ENCODE results near the gene HELT. TPM values are rescaled to one million over a fixed set of nuclear protein-coding genes. Genes with fewer than 3 reads are reported as not detected.

The HELT gene
- total RNA-seq, 1 experiment from 2014 or later = 0.28 TPM

- H3K4me3 Mint-ChIP-seq = peak overlapping the region; percentile 77
- no peak overlapping the region for H3K27ac Mint-ChIP-seq
- peak; percentile 77 for ATAC-seq
- peaks cover 18% of the 10 kb centered on the region for H3K4me1 Mint-ChIP-seq
- no peak for TF ChIP-seq ZNF423 (CRISPR knock-in tag; IDR thresholded peaks at IDR 0.05)
- no peak for TF ChIP-seq SOX15 (CRISPR knock-in tag; IDR thresholded peaks at IDR 0.05)
- no peak for TF ChIP-seq ZNF671 (CRISPR knock-in tag; IDR thresholded peaks at IDR 0.05)
- no peak for TF ChIP-seq OVOL2 (CRISPR knock-in tag; IDR thresholded peaks at IDR 0.05; ENCODE audit: borderline replicate concordance)
- TF ChIP-seq HMGA2 (CRISPR knock-in tag; IDR thresholded peaks at IDR 0.05) = no peak
- TF ChIP-seq FOXP1 (CRISPR knock-in tag; IDR thresholded peaks at IDR 0.05; ENCODE audit: borderline replicate concordance) = peak; percentile 84; the same call in 1 of the 2 replicates
- TF ChIP-seq ZNF232 (CRISPR knock-in tag; IDR thresholded peaks at IDR 0.05) = peak; percentile 63; the same call in 1 of the 2 replicates
- peak; percentile 97 for TF ChIP-seq MAX (CRISPR knock-in tag; IDR thresholded peaks at IDR 0.05)
- TF ChIP-seq NR3C1 (CRISPR knock-in tag; conservative IDR thresholded peaks at IDR 0.05; ENCODE audit: low read depth) = 0 out of 2 replicates have a peak, but pooled peaks have one; percentile 30
- TF ChIP-seq ESRRA (CRISPR knock-in tag; IDR thresholded peaks at IDR 0.05; ENCODE audit: borderline replicate concordance) = 0 out of 2 replicates have a peak, but pooled peaks have one; percentile 41
- 0 out of 2 replicates have a peak, but pooled peaks have one; percentile 58 for TF ChIP-seq ZBTB43 (CRISPR knock-in tag; IDR thresholded peaks at IDR 0.05)
- peak; percentile 63; the same call in 1 of the 2 replicates for TF ChIP-seq NFE2L1 (CRISPR knock-in tag; IDR thresholded peaks at IDR 0.05)
- 0 out of 2 replicates have a peak, but pooled peaks have one; percentile 59 for TF ChIP-seq TEAD1 (CRISPR knock-in tag; IDR thresholded peaks at IDR 0.05)
- TF ChIP-seq ZNF281 (CRISPR knock-in tag; IDR thresholded peaks at IDR 0.05) = no peak
- TF ChIP-seq SMAD3 (CRISPR knock-in tag; IDR thresholded peaks at IDR 0.05; ENCODE audit: borderline replicate concordance) = peak; percentile 69; the same call in 1 of the 2 replicates
- TF ChIP-seq USF1 (CRISPR knock-in tag; IDR thresholded peaks at IDR 0.05) = peak; percentile 39; the same call in 1 of the 2 replicates
- TF ChIP-seq RELA (CRISPR knock-in tag; IDR thresholded peaks at IDR 0.05; ENCODE audit: borderline replicate concordance) = 0 out of 2 replicates have a peak, but pooled peaks have one; percentile 42
- no peaks in the 10 kb centered on the region for H3K36me3 Mint-ChIP-seq
- ChIA-PET CTCF (interaction anchor here (0.6 to 2.1 kb wide), 31 partner anchors 9 to 1033 kb away, joined by 3 to 39 read pairs (median 6); partner anchors contain the start of genes CENPU, HELT and SLC25A4), POLR2A (no interaction called here)
- peak; percentile 53 for DNase-seq (ENCODE audit: low spot score)
- peaks cover 4% of the 10 kb centered on the region for H3K9me3 Mint-ChIP-seq
- H3K27me3 Mint-ChIP-seq (ENCODE audit: low read depth) = peaks cover 50% of the 10 kb centered on the region
Observed at GRCh38 chr4:185004562-185005218, 13.6 kb upstream of the HELT start.

GRCh38 chr4:185005219-185005819, 13.0 kb upstream of the HELT start:
- H3K4me3 Mint-ChIP-seq = peak overlapping the region; percentile 77
- H3K4me1 Mint-ChIP-seq = peaks cover 18% of the 10 kb centered on the region

More at GRCh38 chr4:185005219-185005819, 13.0 kb upstream of the HELT start:
- Mint-ChIP-seq H3K36me3 (no peaks in the 10 kb centered on the region), H3K27ac (no peak overlapping the region), H3K27me3 (ENCODE audit: low read depth) (peaks cover 56% of the 10 kb centered on the region), H3K9me3 (peaks cover 4% of the 10 kb centered on the region)
- TF ChIP-seq CTCF (IDR thresholded peaks at IDR 0.05) = peak; percentile 82
- no peak for TF ChIP-seq NR1H2 (CRISPR knock-in tag; IDR thresholded peaks at IDR 0.05)
- ATAC-seq = peak; percentile 83
- CTCF ChIA-PET = interaction anchor here (0.5 to 2.1 kb wide), 35 partner anchors 8 to 1033 kb away, joined by 3 to 39 read pairs (median 5); partner anchors contain the start of genes CENPU, HELT and SLC25A4
- peak; percentile 91 for DNase-seq (ENCODE audit: low spot score)
- POLR2A ChIA-PET = no interaction called here
